ENCODE results near the gene HDLBP.
"Not testable (repeated sequence)": the region's sequence is repeated elsewhere in the genome, so short reads cannot be mapped to it uniquely, and the experiment has no call there.

Gene HDLBP

DNA sequence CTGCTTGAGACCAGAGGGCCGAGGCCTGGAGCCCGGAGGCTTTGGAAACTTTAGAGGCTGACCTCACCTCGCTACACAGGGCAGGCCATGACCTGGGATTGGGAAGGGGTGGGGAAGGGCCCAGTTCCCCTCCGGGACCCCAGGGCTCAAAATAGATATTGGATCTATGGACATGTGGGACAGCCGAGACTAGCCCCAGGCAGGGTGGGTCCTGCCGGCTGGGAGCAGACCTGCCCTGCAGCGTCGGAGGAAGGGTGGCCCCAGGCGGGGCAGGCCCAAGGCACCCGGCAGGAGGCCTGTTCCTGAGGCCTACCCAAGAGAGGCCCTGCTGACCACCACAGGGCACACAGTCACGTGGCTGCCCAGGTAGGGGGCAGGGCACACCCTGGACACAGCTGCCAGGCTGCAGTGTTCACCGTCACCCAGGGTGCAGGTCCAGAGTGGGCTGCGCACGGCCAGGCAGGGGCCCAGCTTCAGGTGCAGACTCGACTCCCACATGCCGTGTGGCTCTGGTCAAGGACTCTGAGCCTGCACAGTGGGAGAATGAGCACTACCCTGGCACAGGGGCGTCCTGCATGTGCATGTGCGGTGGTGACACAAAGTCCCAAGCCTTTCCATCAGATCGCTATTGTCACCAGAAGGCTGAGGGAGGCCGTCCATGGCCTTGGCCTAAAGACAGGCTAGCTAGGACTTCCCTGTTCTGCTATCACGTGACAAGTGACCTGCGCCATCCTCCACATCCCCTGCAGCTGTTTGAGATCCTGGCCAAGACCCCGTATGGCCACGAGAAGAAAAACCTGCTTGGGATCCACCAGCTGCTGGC, 113.8 kb downstream of the HDLBP start:
- H3K4me3 Mint-ChIP-seq: no peak overlapping the region
- H3K27me3 Mint-ChIP-seq: no peaks in the 10 kb centered on the region
- H3K4me1 Mint-ChIP-seq: no peaks in the 10 kb centered on the region
- no peaks in the 10 kb centered on the region for H3K36me3 Mint-ChIP-seq
- H3K27ac Mint-ChIP-seq: no peak overlapping the region
- no peaks in the 10 kb centered on the region for H3K9me3 Mint-ChIP-seq

DNA sequence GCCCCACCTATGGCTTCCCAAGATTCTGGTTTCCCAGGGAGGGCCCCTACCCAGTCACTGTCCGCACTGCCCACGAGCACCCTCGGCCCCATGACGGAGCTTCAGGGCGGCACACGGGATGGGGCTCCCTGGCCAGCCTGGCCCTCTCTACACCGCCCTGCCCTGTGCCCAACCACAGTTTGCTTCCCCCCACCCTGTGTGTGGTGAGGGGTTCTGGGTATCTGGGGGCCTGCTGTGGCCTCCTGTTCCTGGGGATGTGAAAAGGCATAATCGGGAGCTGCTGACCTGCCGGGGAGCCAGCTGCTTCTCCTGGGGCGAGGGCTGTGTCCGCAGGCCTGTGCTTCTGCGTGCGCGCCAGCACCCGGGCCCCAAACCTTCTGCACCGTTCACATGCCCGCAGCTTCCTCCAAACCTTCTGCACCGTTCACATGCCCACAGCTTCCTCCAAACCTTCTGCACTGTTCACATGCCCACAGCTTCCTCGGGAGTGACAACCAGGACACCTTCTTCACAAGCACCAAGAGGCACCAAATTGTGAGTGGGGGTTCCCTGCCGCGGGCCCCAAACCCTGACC, 114.6 kb downstream of the HDLBP start:
- no peaks in the 10 kb centered on the region for H3K36me3 Mint-ChIP-seq
- no peaks in the 10 kb centered on the region for H3K27me3 Mint-ChIP-seq
- H3K4me1 Mint-ChIP-seq: no peaks in the 10 kb centered on the region
- H3K9me3 Mint-ChIP-seq: no peaks in the 10 kb centered on the region
- H3K4me3 Mint-ChIP-seq: no peak overlapping the region
- H3K27ac Mint-ChIP-seq: no peak overlapping the region

DNA sequence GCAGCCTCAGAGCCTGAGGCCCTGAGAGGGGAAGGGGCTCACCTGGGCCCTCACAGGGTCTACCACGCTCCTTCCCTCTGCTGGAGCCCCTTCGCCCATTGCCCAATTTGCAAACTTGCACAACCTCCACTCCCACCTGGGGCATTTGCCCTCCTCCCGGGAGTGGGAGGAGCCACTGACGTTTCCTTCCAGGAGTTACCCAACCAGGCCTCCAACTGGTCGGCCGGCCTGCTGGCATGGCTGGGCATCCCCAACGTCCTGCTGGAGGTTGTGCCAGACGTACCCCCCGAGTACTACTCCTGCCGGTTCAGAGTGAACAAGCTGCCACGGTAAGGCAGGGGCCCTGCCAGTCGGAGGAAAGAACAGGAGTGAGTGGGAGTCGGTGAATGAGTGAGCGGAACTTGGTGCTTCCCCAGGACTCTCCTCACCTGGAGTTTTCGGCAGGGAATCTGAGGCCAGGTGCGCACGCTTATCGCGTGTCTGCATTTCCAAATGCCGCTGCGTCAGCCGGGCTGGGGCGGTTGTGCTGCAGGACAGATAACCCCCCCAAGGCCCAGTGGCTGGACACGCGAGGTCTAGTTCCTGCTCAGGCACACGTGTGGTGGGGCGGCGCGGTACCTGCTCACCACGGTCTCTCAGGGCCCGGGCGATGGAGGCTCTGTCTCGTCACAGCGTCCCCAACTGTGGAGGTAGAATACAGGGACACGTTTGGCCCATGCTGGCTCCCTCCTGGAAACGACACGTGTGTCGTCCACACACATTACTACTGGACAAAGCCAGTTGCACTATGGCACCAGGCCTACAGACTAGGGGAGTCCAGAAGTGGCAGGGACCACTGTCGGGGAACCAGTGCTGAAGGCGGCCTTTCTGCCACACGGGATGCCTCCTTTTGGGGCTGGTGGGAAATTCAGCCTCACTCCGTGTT, 115.3 kb downstream of the HDLBP start:
- no peak overlapping the region for H3K4me3 Mint-ChIP-seq
- H3K9me3 Mint-ChIP-seq: no peaks in the 10 kb centered on the region
- no peaks in the 10 kb centered on the region for H3K27me3 Mint-ChIP-seq
- H3K27ac Mint-ChIP-seq: no peak overlapping the region
- no peaks in the 10 kb centered on the region for H3K36me3 Mint-ChIP-seq
- no peaks in the 10 kb centered on the region for H3K4me1 Mint-ChIP-seq

DNA sequence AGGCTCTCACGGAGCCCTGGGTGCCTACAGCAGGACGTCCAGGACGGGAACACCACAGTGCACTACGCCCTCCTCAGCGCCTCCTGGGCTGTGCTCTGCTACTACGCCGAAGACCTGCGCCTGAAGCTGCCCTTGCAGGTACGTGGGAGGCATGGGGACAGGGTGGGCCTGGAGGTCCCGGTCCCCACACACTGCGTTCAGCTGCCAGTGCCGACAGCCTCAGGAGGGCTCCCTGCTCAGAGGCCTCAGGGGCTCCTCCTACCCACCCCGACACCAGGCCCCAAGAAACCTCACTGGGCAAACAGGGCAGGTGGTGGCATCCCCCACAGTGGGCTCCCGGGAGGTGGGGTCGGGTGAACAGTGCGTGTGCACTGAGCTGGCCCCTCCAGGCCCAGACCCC, 116.2 kb downstream of the HDLBP start:
- H3K36me3 Mint-ChIP-seq: no peaks in the 10 kb centered on the region
- H3K4me1 Mint-ChIP-seq: no peaks in the 10 kb centered on the region
- no peaks in the 10 kb centered on the region for H3K9me3 Mint-ChIP-seq
- no peak overlapping the region for H3K4me3 Mint-ChIP-seq
- H3K27me3 Mint-ChIP-seq: no peaks in the 10 kb centered on the region
- H3K27ac Mint-ChIP-seq: no peak overlapping the region

DNA sequence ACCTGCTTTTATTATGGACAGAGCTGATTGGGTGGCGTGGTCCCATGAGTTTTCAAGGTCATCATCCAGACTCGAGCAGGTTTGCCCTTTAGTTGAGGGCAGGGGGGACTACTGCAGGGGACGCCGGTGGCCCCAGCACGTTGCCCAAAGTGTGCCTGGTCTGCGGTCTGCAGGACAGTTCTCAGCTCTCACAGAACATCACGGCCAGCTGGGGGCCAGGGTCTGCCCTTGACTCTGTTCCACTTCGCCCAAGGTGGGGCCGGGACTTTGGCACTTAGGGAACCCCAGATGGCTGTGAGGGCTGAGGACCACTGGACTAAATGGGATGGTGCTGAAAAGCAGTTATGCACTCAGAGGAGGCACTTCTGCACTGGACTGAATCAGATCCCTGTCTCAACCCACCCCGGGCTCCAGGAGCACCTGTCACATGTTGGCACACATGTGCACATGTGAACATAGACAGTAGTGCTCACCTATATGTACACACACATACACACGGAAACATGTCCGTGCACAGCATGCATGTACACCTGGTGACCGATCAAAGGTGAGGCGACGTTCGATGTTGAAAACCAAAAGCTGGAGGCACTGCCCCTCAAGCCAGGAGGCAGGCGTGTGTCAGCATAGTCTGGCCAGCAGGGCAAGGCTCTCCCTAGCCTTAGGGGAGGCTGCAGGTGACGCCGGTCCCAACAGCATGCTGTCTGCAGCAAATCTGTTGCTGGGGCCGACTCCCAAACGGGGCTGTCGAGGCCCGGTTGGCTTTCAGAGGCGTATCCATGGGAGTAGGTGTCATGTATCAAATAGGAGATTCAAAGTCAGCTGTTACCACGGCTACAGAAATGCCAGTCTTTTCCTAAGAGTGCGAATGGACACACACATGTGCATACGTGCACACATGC, 116.8 kb downstream of the HDLBP start:
- H3K36me3 Mint-ChIP-seq: no peaks in the 10 kb centered on the region
- no peaks in the 10 kb centered on the region for H3K9me3 Mint-ChIP-seq
- H3K4me1 Mint-ChIP-seq: no peaks in the 10 kb centered on the region
- no peak overlapping the region for H3K27ac Mint-ChIP-seq
- H3K4me3 Mint-ChIP-seq: no peak overlapping the region
- no peaks in the 10 kb centered on the region for H3K27me3 Mint-ChIP-seq

DNA sequence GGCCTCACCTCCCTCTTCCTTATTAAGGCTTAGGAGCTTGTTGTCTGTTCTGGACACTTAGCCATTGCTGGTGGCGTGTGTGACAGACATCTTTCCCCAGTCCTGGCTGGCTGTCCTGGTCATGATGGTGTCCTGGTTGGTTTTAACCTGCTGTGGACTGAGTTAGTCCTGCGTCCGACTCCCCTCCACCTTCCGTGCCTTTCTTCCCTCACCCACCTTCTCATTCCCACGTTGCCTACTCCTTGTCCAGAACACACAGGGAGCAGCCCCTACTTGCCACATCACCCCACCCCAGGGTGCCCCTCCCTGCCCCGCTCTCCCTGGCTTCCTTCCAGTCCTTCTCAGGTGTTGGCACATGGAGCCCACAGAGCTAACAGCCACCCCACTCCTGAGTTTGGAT, 117.5 kb downstream of the HDLBP start:
- Mint-ChIP-seq H3K36me3 (no peaks in the 10 kb centered on the region), H3K27me3 (no peaks in the 10 kb centered on the region), H3K9me3 (no peaks in the 10 kb centered on the region), H3K4me1 (no peaks in the 10 kb centered on the region), H3K4me3 (no peak overlapping the region), H3K27ac (no peak overlapping the region)

DNA sequence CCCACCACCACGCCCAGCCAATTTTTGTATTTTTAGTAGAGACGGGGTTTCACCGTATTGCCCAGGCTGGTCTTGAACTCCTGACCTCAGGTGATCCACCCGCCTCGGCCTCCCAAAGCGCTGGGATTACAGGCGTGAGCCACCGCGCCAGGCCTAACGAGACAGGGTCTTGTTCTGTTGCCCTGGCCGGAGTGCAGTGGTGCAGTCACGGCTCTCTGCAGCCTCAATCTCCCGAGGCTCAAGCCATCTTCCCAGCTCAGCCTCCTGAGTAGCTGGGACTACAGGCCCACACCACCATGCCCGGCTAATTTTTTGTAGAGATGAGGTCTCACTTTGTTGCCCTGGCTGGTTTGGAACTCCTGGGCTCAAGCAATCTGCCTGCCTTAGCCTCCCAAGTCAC, 118.2 kb downstream of the HDLBP start:
- H3K27ac Mint-ChIP-seq, H3K4me1 Mint-ChIP-seq, H3K27me3 Mint-ChIP-seq, H3K4me3 Mint-ChIP-seq, H3K9me3 Mint-ChIP-seq, H3K36me3 Mint-ChIP-seq: not testable (repeated sequence)

DNA sequence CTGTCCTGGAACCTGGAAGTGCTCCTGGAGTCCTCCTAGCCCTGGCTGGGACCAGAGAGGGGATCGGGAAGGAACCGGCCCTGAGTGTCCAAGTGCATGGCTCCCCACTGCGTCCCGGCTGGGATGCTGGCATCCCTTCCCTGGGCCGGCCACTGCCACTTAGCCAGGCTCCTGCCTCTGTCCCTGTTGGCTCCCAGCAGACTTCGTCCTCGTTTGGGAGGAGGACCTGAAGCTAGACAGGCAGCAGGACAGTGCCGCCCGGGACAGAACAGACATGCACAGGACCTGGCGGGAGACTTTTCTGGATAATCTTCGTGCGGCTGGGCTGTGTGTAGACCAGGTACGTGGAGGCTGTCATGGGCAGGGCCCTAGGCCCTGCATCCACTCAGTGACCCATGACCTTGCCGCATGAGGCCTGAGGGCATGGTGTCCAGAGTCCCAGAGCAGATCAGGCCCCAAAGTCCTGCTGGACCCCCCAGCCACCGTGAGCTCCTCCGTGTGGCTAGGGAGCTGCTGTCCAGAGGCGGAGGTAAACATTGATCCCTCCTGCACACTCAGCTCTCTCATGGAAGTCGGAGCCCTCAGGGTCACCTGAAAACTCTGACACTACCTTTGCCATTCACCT, 119.9 kb downstream of the HDLBP start:
- no peaks in the 10 kb centered on the region for H3K4me1 Mint-ChIP-seq

DNA sequence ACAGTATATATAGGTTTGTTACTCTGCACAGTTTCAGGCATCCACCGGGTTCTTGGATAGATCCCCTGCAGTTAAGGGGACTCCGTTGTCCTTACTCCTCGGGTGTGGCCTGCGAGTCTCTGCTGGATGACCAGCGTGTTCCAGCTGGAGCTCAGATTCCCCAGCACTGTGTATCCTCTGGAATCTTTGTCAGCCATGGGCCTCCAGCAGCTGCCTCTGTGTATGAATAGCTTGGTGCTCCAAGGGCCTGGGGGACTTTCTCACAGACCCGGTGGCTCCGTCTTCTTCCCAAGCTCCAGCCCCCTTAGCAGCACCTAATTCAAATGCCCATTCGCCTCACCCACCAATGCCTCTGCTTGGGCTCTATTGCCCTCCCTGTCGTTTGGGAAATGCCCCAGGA, 120.7 kb downstream of the HDLBP start:
- Mint-ChIP-seq H3K9me3 (no peaks in the 10 kb centered on the region), H3K27ac (no peak overlapping the region), H3K4me1 (no peaks in the 10 kb centered on the region), H3K27me3 (no peaks in the 10 kb centered on the region), H3K36me3 (no peaks in the 10 kb centered on the region), H3K4me3 (no peak overlapping the region)

More for the DNA sequence above, 119.9 kb downstream of the HDLBP start:
- no peaks in the 10 kb centered on the region for H3K36me3 Mint-ChIP-seq
- no peak overlapping the region for H3K4me3 Mint-ChIP-seq
- no peaks in the 10 kb centered on the region for H3K27me3 Mint-ChIP-seq
- H3K9me3 Mint-ChIP-seq: no peaks in the 10 kb centered on the region
- H3K27ac Mint-ChIP-seq: no peak overlapping the region

DNA sequence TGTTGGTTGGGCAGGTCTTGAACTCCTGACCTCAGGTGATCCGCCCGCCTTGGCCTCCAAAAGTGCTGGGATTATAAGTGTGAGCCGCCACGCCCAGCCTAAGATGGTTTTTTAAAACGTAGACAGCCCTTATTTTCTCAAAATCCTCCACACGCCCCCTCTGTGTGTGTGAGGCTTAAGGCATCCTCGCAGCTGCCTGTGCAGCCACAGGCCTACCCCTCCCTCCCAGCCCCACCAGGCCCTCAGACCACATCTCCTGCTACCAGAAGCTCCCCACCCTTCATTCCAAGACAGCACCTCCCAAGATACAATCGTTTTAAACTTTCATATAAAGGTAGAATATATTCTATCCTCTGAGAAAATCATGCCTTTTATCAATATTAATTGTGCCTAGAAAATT, 122.2 kb downstream of the HDLBP start:
- no peak overlapping the region for H3K4me3 Mint-ChIP-seq
- H3K4me1 Mint-ChIP-seq: no peaks in the 10 kb centered on the region
- H3K27me3 Mint-ChIP-seq: no peaks in the 10 kb centered on the region
- H3K27ac Mint-ChIP-seq: peak overlapping the region; percentile 27
- no peaks in the 10 kb centered on the region for H3K36me3 Mint-ChIP-seq
- H3K9me3 Mint-ChIP-seq: no peaks in the 10 kb centered on the region

DNA sequence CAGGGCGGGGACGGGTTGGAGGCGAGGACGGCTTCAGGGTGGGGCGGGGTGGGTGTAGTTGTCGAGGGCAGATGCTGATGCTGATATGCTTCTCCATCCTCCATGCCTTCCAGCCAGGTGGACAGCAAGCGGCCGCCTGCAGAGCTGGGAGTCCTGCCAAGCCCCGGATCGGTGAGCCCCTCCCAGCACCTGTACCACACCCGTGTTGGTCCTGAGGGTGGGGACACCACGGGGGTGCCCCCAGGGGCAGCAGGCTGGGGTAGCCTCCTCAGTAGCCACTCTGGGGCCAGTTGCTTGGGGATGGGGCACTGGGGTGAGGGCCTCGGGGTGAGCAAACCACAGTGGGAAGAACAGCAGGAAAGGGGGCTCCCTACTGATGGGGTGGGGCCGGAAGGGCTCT, 124.4 kb downstream of the HDLBP start:
- H3K9me3 Mint-ChIP-seq: no peaks in the 10 kb centered on the region
- H3K36me3 Mint-ChIP-seq: no peaks in the 10 kb centered on the region
- H3K27ac Mint-ChIP-seq: no peak overlapping the region
- H3K4me1 Mint-ChIP-seq: no peaks in the 10 kb centered on the region
- H3K4me3 Mint-ChIP-seq: no peak overlapping the region
- no peaks in the 10 kb centered on the region for H3K27me3 Mint-ChIP-seq

DNA sequence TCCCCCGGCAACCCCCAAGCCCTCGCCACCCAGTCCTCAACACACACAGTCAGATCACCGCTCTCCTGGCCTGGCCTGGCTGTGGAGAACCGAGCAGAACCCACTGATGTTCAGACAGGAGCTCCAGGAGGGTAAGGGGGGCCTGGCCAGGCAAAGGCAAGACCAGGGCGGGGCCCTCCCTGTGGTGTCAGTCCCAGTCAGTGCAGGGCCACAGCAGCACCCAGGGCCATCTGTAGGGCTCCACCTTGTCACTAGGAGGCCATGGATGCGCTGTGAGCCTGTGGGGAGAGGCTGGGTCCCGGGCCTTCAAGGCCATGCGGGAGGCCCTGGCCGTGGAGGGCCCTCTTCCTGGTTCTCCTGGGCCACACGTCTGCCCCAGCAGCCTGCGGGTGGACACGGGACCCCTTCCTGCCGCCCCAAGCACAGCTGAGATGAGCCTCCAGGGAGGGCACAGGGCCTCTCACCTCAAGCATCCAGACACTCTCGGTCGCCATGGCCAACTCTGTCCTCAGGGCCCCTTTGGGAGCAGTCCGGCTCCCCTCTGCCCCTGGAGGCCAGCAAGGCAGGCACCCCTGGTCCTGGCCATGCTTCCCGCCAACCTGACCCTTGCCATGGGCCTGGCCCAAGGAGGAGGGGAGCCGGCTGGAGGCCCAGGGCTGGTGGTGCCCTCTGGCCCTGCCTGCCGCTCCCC, 125.0 kb downstream of the HDLBP start:
- H3K36me3 Mint-ChIP-seq: no peaks in the 10 kb centered on the region
- no peaks in the 10 kb centered on the region for H3K4me1 Mint-ChIP-seq

DNA sequence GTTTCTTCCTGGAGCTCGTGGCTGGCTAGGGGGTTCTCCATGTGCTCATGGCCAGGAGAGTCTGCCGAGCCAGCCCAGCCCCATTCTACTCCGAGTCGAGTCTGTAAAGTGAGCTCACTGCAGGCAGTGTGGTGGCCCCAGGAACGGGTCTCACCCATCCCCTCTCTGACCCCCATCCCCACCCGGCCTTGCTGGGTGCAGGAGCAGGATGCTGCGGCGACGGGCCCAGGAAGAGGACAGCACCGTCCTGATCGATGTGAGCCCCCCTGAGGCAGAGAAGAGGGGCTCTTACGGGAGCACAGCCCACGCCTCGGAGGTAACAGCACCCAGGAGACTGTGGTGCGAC, 125.6 kb downstream of the HDLBP start:
- no peaks in the 10 kb centered on the region for H3K9me3 Mint-ChIP-seq
- no peak overlapping the region for H3K4me3 Mint-ChIP-seq
- H3K27me3 Mint-ChIP-seq: no peaks in the 10 kb centered on the region
- H3K36me3 Mint-ChIP-seq: no peaks in the 10 kb centered on the region
- H3K4me1 Mint-ChIP-seq: no peaks in the 10 kb centered on the region
- no peak overlapping the region for H3K27ac Mint-ChIP-seq

More for the DNA sequence above, 125.0 kb downstream of the HDLBP start:
- H3K4me3 Mint-ChIP-seq: no peak overlapping the region
- no peak overlapping the region for H3K27ac Mint-ChIP-seq
- no peaks in the 10 kb centered on the region for H3K9me3 Mint-ChIP-seq
- H3K27me3 Mint-ChIP-seq: no peaks in the 10 kb centered on the region

DNA sequence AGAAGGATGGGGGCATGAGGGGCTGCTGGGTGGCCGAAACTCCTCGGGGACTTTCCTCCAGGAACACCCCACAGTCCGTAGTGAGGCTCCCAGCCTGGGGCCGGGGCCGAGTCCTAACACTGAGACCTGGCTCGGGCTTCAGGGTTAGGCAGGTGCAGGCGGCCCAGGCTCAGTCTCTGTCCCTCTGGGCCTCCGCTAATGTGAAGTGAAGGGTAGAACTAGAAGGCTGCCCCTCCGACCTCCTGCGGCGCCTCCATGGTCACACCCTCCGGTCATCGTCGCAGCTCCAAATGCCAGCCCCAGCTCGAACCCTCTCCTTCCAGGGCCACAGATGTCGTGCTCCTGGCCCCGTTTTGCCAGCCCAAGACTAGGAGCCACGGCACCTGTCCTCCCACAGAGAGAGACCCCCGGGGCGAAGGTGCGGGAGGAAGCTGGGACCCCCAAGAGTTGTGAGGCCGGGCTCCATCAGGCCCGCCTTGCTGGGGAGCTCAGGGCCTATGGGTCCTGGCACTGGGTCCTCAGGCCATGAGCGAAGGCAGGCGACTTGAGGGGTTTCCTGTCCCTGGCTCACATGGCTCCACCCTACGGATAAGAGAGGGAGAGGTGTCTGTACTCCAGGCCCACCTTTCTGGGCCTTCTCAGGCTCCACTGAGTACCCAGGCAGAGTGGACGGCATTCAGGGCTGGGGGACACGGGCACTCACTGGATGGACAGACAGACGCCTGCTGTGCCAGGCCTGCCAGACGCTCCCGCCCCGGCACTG, 126.2 kb downstream of the HDLBP start:
- Mint-ChIP-seq H3K9me3 (no peaks in the 10 kb centered on the region), H3K27ac (no peak overlapping the region), H3K4me3 (no peak overlapping the region), H3K27me3 (no peaks in the 10 kb centered on the region), H3K4me1 (no peaks in the 10 kb centered on the region), H3K36me3 (no peaks in the 10 kb centered on the region)

Measured in activated naive CD4-positive, alpha-beta T cell treated with anti-CD3 and anti-CD28 coated beads, Interleukin-2, amount 50 U/mL, for 24 hours (primary cell).